Fibroblast of mammary gland (primary cell): ENCODE measurements around the gene NKPD1.

Experiments used
- DNase-seq: peaks from one replicate; pipeline ENCODE4 v3.0.0-alpha.2; 2010; ENCODE audit warnings: low read depth
- H3K4me3 ChIP-seq: 2 replicates; pipeline ENCODE4 v1.5.1; 2011; ENCODE audit warnings: low read depth, mild to moderate bottlenecking, low read length, moderate library complexity; ENCODE audit not compliant: control insufficient read depth
- TF ChIP-seq, protein P1 (sequence below): conservative IDR thresholded peaks from 2 replicates; pipeline ENCODE4 v1.5.1; 2011; ENCODE audit warnings: low read depth, low read length, inconsistent platforms; ENCODE audit not compliant: control insufficient read depth, insufficient read depth

The NKPD1 gene

GRCh38 chr19:45138303-45138751 is 22.5 kb downstream of the NKPD1 start:
- TF ChIP-seq, protein P1, sequence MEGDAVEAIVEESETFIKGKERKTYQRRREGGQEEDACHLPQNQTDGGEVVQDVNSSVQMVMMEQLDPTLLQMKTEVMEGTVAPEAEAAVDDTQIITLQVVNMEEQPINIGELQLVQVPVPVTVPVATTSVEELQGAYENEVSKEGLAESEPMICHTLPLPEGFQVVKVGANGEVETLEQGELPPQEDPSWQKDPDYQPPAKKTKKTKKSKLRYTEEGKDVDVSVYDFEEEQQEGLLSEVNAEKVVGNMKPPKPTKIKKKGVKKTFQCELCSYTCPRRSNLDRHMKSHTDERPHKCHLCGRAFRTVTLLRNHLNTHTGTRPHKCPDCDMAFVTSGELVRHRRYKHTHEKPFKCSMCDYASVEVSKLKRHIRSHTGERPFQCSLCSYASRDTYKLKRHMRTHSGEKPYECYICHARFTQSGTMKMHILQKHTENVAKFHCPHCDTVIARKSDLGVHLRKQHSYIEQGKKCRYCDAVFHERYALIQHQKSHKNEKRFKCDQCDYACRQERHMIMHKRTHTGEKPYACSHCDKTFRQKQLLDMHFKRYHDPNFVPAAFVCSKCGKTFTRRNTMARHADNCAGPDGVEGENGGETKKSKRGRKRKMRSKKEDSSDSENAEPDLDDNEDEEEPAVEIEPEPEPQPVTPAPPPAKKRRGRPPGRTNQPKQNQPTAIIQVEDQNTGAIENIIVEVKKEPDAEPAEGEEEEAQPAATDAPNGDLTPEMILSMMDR: no peak
- DNase-seq: no peak
- no peak overlapping the region for H3K4me3 ChIP-seq

- TF ChIP-seq, protein P1: no peak
- H3K4me3 ChIP-seq: no peak overlapping the region
Measured at GRCh38 chr19:45137179-45137761, 23.5 kb downstream of the NKPD1 start.

GRCh38 chr19:45136507-45137178 is 24.1 kb downstream of the NKPD1 start:
- DNase-seq: no peak
- H3K4me3 ChIP-seq: no peak overlapping the region

More at GRCh38 chr19:45137179-45137761, 23.5 kb downstream of the NKPD1 start:
- no peak for DNase-seq

DNA sequence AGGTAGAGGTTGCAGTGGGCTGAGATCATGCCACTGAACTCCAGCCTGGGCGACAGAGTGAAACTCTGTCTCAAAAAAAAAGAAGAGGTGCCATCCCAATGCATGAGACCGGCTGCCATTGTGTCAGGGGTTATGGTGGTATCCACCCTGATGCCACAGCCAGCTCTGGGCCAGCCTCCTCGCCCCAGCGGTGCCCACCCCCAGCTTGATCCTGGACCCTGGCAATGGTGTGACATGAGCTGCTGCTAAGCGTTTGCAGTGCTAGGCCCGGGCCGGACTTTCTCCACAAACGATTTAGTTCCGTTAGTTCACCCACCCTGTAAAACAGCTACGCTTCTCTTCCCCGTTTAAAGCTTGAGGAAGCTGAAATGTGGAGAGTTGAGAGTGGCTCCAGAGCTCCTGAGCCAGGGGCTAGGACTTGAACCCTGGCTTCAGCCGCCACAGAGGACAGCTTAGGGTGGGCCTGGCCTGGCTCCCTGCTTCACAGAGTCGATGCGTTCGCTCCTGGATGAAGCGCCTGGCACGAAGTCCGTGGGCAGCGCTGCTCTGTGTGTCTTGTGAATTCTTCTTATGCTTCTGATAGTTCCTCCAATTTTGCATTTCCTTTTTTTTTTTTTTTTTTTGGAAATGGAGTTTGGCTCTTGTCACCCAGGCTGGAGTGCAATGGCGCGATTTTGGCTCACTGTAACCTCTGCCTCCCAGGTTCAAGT is 25.5 kb downstream of the NKPD1 start:
- TF ChIP-seq, protein P1: no peak
- no peak overlapping the region for H3K4me3 ChIP-seq
- no peak for DNase-seq

More at GRCh38 chr19:45136507-45137178, 24.1 kb downstream of the NKPD1 start:
- TF ChIP-seq, protein P1: no peak

DNA sequence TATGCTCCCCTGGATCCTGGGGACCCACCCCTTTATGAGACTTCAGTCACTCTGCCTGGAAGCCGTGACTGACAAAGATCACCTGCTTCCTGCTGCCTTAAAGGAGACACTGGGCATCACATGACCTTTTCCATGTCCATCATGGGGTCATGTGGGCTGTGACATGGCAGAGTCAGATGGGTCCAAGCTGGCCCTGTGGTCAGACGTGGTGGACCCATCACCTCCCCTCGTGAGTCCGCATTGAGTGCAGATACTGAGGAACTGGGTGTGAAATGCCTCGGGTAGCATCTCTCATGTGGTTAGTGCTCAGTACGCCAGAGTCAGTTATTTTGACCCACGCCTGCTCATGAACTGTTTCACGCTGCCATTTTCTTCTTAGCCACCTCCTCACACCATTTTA is 27.1 kb downstream of the NKPD1 start:
- TF ChIP-seq, protein P1: no peak
- no peak overlapping the region for H3K4me3 ChIP-seq
- DNase-seq: no peak

- DNase-seq: no peak
- H3K4me3 ChIP-seq: no peak overlapping the region
- TF ChIP-seq, protein P1: no peak
Measured at GRCh38 chr19:45130888-45131615, 29.7 kb downstream of the NKPD1 start.
